ENCODE results near the gene KIF20B. TPM values are rescaled to one million over a fixed set of nuclear protein-coding genes. Genes with fewer than 3 reads are reported as not detected.

Gene KIF20B
- total and polyA plus RNA-seq, 4 experiments from 2014 or later, result 8.0 to 21.4 (median 18.3) TPM

DNA sequence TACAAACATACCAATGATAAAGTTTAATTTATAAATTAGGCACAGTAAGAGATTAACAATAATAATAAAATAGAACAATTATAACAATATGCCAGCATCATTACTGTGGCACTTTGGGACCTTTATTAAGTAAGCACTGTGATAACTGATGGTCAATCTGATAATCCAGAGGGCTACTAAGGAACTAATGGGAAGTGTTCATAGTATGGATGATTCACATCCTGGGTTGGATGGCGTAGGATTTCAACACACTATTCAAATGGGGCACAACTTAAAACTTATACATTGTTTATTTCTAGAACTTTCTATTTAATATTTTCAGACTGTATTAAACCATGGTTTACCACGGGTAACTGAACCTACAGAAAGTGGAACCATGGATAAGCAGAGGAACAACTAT lies 90.8 kb downstream of the KIF20B start:
- intact Hi-C loops (cut with micrococcal nuclease), result loop anchor here (5.0 to 10.0 kb wide), 3 partner anchors 345 to 803 kb away; no protein-coding TSS in a partner anchor

DNA sequence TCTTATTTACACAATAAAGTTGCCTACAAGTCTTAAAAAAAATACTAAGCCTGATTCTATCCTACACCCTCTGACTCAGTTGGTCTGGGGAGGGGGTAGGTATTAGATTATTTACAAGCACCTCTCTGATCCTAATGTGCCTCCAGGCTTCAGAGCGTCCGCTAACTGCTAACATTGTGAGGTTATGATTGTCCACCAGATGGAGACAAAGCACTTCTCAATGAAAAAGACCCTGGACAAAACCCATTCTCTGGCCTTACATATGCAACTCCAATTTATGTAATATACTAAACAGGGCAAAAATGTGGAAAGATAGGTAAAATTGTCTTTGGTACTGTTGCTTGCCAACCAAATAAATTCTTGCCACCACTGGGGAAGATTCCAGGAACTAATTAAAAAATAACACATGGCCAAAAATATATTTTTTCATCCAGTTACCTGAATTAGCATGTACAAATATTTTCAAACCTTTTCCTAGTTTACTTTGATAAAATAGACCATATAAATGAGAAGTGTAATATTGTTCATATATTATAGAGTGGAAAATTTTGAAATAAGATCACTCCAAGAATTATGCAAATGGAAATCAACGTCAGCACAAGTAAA lies 92.4 kb downstream of the KIF20B start:
- Mint-ChIP-seq H3K27me3 (peaks cover 7% of the 10 kb centered on the region in 2 donors), H3K36me3 (no peaks in the 10 kb centered on the region), H3K4me3 (no peak overlapping the region), H3K4me1 (peaks cover 0 to 5% (median 0%) of the 10 kb centered on the region in 4 donors), H3K9me3 (no peaks in the 10 kb centered on the region), H3K27ac (no peak overlapping the region)
- H3K27ac ChIP-seq (ENCODE audit: low read depth, low read length), result no peak overlapping the region
- no peaks in the 10 kb centered on the region for H3K27me3 ChIP-seq (ENCODE audit: insufficient read depth, low read length)
- H3K36me3 ChIP-seq (ENCODE audit: insufficient read depth, low read length), result no peaks in the 10 kb centered on the region
- no peaks in the 10 kb centered on the region for H3K4me1 ChIP-seq (ENCODE audit: insufficient read depth, low read length)
- intact Hi-C loops (cut with micrococcal nuclease), result loop anchor here (1.0 to 10.0 kb wide), 5 partner anchors 344 to 1070 kb away; no protein-coding TSS in a partner anchor
- H3K9me3 ChIP-seq (ENCODE audit: control insufficient read depth in 1 of 2, low read length in 2 of 2), result no peaks in the 10 kb centered on the region
- ChIA-PET POLR2A (ENCODE audit: partially characterized antibody) (no interaction called here), CTCF (ENCODE audit: partially characterized antibody) (interaction anchor here (2.9 to 4.0 kb wide), 2 partner anchors 993 to 994 kb away, joined by 6 to 16 read pairs; no protein-coding TSS in a partner anchor)
- no peak overlapping the region for H3K4me3 ChIP-seq (ENCODE audit: low read length in 2 of 2)
- DNase-seq, result peak in 4 of 5 donors; percentile 33 to 56 (median 53)

More for the DNA sequence above, 90.8 kb downstream of the KIF20B start:
- peaks cover 7 to 8% of the 10 kb centered on the region in 2 donors for H3K27me3 Mint-ChIP-seq
- Histone ChIP-seq H3K4me1 (ENCODE audit: insufficient read depth, low read length) (no peaks in the 10 kb centered on the region), H3K36me3 (ENCODE audit: insufficient read depth, low read length) (no peaks in the 10 kb centered on the region), H3K9me3 (ENCODE audit: control insufficient read depth in 1 of 2, low read length in 2 of 2) (no peaks in the 10 kb centered on the region), H3K27me3 (ENCODE audit: insufficient read depth, low read length) (no peaks in the 10 kb centered on the region), H3K27ac (ENCODE audit: low read depth, low read length) (no peak overlapping the region), H3K4me3 (ENCODE audit: low read length in 2 of 2) (no peak overlapping the region)
- no peaks in the 10 kb centered on the region for H3K36me3 Mint-ChIP-seq
- H3K27ac Mint-ChIP-seq, result no peak overlapping the region
- ChIA-PET CTCF (ENCODE audit: partially characterized antibody) (no interaction called here), POLR2A (ENCODE audit: partially characterized antibody) (no interaction called here)
- DNase-seq, result no peak
- H3K4me3 Mint-ChIP-seq, result no peak overlapping the region
- peaks cover 0 to 5% (median 0%) of the 10 kb centered on the region in 4 donors for H3K4me1 Mint-ChIP-seq
- H3K9me3 Mint-ChIP-seq, result no peaks in the 10 kb centered on the region

DNA sequence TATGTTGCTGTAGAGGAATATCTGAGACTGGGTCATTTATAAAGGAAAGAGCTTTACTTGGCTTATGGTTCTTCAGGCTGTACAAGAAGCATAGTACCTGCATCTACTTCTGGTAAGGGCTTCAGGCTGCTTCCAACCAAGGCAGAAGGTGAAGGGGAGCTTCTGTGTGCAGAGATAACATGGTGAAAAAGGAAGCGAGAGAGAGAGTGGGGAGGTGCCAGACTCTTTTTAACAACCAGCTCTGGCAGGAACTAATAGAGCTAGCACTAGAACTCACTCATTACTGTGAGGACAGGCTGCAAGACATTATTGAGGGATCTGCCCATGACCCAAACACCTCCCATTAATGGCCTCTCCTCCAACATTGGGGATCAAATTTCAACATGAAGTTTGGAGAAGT lies 94.5 kb downstream of the KIF20B start:
- ChIA-PET POLR2A (ENCODE audit: partially characterized antibody) (no interaction called here), CTCF (ENCODE audit: partially characterized antibody) (interaction anchor here (0.8 to 4.0 kb wide), 5 partner anchors 30 to 1079 kb away, joined by 3 to 16 read pairs (median 3); no protein-coding TSS in a partner anchor)
- DNase-seq, result no peak
- H3K36me3 Mint-ChIP-seq, result no peaks in the 10 kb centered on the region
- no peak overlapping the region for H3K27ac Mint-ChIP-seq
- peaks cover 3 to 4% of the 10 kb centered on the region in 2 donors for H3K27me3 Mint-ChIP-seq
- H3K4me1 Mint-ChIP-seq, result no peaks in the 10 kb centered on the region
- H3K9me3 ChIP-seq (ENCODE audit: control insufficient read depth in 1 of 2, low read length in 2 of 2), result no peaks in the 10 kb centered on the region
- no peak overlapping the region for H3K4me3 ChIP-seq (ENCODE audit: low read length in 2 of 2)
- no peak overlapping the region for H3K27ac ChIP-seq (ENCODE audit: low read depth, low read length)
- H3K9me3 Mint-ChIP-seq, result no peaks in the 10 kb centered on the region
- H3K27me3 ChIP-seq (ENCODE audit: insufficient read depth, low read length), result no peaks in the 10 kb centered on the region
- no peaks in the 10 kb centered on the region for H3K4me1 ChIP-seq (ENCODE audit: insufficient read depth, low read length)
- no peak overlapping the region for H3K4me3 Mint-ChIP-seq
- intact Hi-C loops (cut with micrococcal nuclease), result loop anchor here (10.0 kb wide), 2 partner anchors 371 to 799 kb away; no protein-coding TSS in a partner anchor
- no peaks in the 10 kb centered on the region for H3K36me3 ChIP-seq (ENCODE audit: insufficient read depth, low read length)

- Histone ChIP-seq H3K36me3 (ENCODE audit: insufficient read depth, low read length) (no peaks in the 10 kb centered on the region), H3K9me3 (ENCODE audit: control insufficient read depth in 1 of 2, low read length in 2 of 2) (no peaks in the 10 kb centered on the region), H3K27me3 (ENCODE audit: insufficient read depth, low read length) (no peaks in the 10 kb centered on the region), H3K4me3 (ENCODE audit: low read length in 2 of 2) (no peak overlapping the region), H3K4me1 (ENCODE audit: insufficient read depth, low read length) (no peaks in the 10 kb centered on the region), H3K27ac (ENCODE audit: low read depth, low read length) (no peak overlapping the region)
- Mint-ChIP-seq H3K27ac (no peak overlapping the region), H3K4me3 (no peak overlapping the region), H3K4me1 (no peaks in the 10 kb centered on the region), H3K27me3 (peaks cover 2 to 6% of the 10 kb centered on the region in 2 donors), H3K9me3 (no peaks in the 10 kb centered on the region), H3K36me3 (no peaks in the 10 kb centered on the region)
- POLR2A ChIA-PET (ENCODE audit: partially characterized antibody), result no interaction called here
- CTCF ChIA-PET (ENCODE audit: partially characterized antibody), result interaction anchor here (0.8 to 0.9 kb wide), 2 partner anchors 10 to 11 kb away, joined by 3 read pairs; no protein-coding TSS in a partner anchor
- DNase-seq, result no peak
- intact Hi-C loops (cut with micrococcal nuclease), result loop anchor here (10.0 kb wide), 2 partner anchors 373 to 797 kb away; no protein-coding TSS in a partner anchor
Observed at GRCh38 chr10:89798092-89798491, 96.7 kb downstream of the KIF20B start.

DNA sequence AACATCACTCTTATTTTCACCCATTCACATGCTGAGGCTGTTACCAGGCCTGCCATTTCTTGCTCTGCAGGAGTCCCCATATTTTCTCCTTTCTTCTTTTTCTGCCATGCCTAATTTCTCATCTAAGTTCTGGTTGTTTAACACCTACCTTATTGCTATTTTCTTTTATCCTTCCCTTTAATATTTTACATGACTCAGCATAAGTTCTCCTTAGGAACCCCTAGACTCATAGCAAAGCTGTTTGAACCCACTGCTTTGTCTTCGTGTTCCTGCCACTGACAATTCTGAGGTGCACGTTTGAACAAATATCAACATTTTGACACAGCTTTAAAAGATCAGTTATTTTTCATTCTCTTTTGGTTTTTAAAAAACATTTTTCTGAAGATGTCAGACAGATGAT lies 98.2 kb downstream of the KIF20B start:
- H3K36me3 Mint-ChIP-seq, result no peaks in the 10 kb centered on the region
- Histone ChIP-seq H3K4me1 (ENCODE audit: insufficient read depth, low read length) (no peaks in the 10 kb centered on the region), H3K27ac (ENCODE audit: low read depth, low read length) (no peak overlapping the region), H3K4me3 (ENCODE audit: low read length in 2 of 2) (no peak overlapping the region), H3K9me3 (ENCODE audit: control insufficient read depth in 1 of 2, low read length in 2 of 2) (no peaks in the 10 kb centered on the region), H3K27me3 (ENCODE audit: insufficient read depth, low read length) (no peaks in the 10 kb centered on the region), H3K36me3 (ENCODE audit: insufficient read depth, low read length) (no peaks in the 10 kb centered on the region)
- ChIA-PET CTCF (ENCODE audit: partially characterized antibody) (no interaction called here), POLR2A (ENCODE audit: partially characterized antibody) (no interaction called here)
- no peaks in the 10 kb centered on the region for H3K9me3 Mint-ChIP-seq
- H3K27ac Mint-ChIP-seq, result no peak overlapping the region
- intact Hi-C loops (cut with micrococcal nuclease), result loop anchor here (10.0 kb wide), 2 partner anchors 375 to 795 kb away; no protein-coding TSS in a partner anchor
- H3K27me3 Mint-ChIP-seq, result peaks cover 2% of the 10 kb centered on the region in 2 donors
- H3K4me1 Mint-ChIP-seq, result no peaks in the 10 kb centered on the region
- no peak overlapping the region for H3K4me3 Mint-ChIP-seq
- DNase-seq, result no peak

GRCh38 chr10:89805599-89806013 lies 104.2 kb downstream of the KIF20B start:
- H3K4me3 ChIP-seq (ENCODE audit: low read length in 2 of 2), result no peak overlapping the region
- Mint-ChIP-seq H3K27me3 (peaks cover 0 to 8% of the 10 kb centered on the region in 2 donors), H3K4me3 (no peak overlapping the region), H3K4me1 (peaks cover 0 to 4% (median 2%) of the 10 kb centered on the region in 4 donors), H3K27ac (peak overlapping the region in 1 of 7 donors; percentile 25), H3K36me3 (no peaks in the 10 kb centered on the region), H3K9me3 (no peaks in the 10 kb centered on the region)
- intact Hi-C loops (cut with micrococcal nuclease), result no loop called here
- no peak for DNase-seq
- POLR2A ChIA-PET (ENCODE audit: partially characterized antibody), result no interaction called here
- CTCF ChIA-PET (ENCODE audit: partially characterized antibody), result interaction anchor here (1.3 kb wide), 1 partner anchor 9 kb away, joined by 5 read pairs; no protein-coding TSS in a partner anchor
- no peaks in the 10 kb centered on the region for H3K36me3 ChIP-seq (ENCODE audit: insufficient read depth, low read length)
- H3K27me3 ChIP-seq (ENCODE audit: insufficient read depth, low read length), result no peaks in the 10 kb centered on the region
- no peaks in the 10 kb centered on the region for H3K9me3 ChIP-seq (ENCODE audit: control insufficient read depth in 1 of 2, low read length in 2 of 2)
- no peak overlapping the region for H3K27ac ChIP-seq (ENCODE audit: low read depth, low read length)
- H3K4me1 ChIP-seq (ENCODE audit: insufficient read depth, low read length), result no peaks in the 10 kb centered on the region

DNA sequence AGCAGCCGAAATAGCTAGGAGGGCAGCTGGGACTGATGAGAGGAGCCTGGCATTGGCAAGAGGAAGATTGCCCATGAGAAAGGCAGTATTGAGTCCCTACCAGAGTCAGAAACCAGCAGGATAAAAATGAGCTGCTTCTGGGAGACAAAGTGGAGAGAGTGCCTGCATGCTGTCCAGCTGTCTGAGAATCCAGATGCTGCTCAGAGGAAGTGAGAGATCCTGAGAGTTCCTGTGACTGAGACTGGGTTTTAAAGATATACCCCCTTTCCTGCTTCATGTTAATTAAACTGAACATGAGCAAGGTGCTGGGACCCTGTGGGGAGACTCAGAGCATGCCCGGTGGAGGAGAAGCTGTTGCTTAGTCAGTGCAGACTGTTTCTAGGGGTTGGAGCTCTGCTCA lies 107.5 kb downstream of the KIF20B start:
- no peak overlapping the region for H3K27ac ChIP-seq (ENCODE audit: low read depth, low read length)
- Mint-ChIP-seq H3K4me3 (no peak overlapping the region), H3K9me3 (no peaks in the 10 kb centered on the region), H3K4me1 (peaks cover 0 to 4% (median 2%) of the 10 kb centered on the region in 4 donors), H3K36me3 (no peaks in the 10 kb centered on the region), H3K27ac (no peak overlapping the region), H3K27me3 (peaks cover 2 to 7% of the 10 kb centered on the region in 2 donors)
- no peaks in the 10 kb centered on the region for H3K4me1 ChIP-seq (ENCODE audit: insufficient read depth, low read length)
- H3K9me3 ChIP-seq (ENCODE audit: control insufficient read depth in 1 of 2, low read length in 2 of 2), result no peaks in the 10 kb centered on the region
- CTCF ChIA-PET (ENCODE audit: partially characterized antibody), result interaction anchor here (0.8 to 1.0 kb wide), 2 partner anchors 10 kb away, joined by 3 read pairs; no protein-coding TSS in a partner anchor
- POLR2A ChIA-PET (ENCODE audit: partially characterized antibody), result no interaction called here
- no peaks in the 10 kb centered on the region for H3K27me3 ChIP-seq (ENCODE audit: insufficient read depth, low read length)
- intact Hi-C loops (cut with micrococcal nuclease), result no loop called here
- no peak overlapping the region for H3K4me3 ChIP-seq (ENCODE audit: low read length in 2 of 2)
- no peaks in the 10 kb centered on the region for H3K36me3 ChIP-seq (ENCODE audit: insufficient read depth, low read length)
- DNase-seq, result no peak
